MM.1S (cell line): ENCODE results near the gene OR52H1.

Source experiments
- EZH2 ChIP-seq: fragments of 300-600 bp; sonication (generic); optimal IDR thresholded peaks from 2 replicates; pipeline ENCODE3; 2017; ENCODE audit warnings: low read depth, mild to moderate bottlenecking, antibody characterized with exemption, low read length, mixed read lengths
- EZH2phosphoT487 ChIP-seq: fragments of 300-600 bp; sonication (generic); IDR thresholded peaks from 2 replicates; pipeline ENCODE4 v1.6.1; 2018; ENCODE audit warnings: antibody characterized with exemption, low read length
- TF ChIP-seq, protein P1 (sequence below): fragments of 300-600 bp; sonication (generic); IDR thresholded peaks from 2 replicates; pipeline ENCODE4 v1.5.1; 2016; ENCODE audit warnings: antibody characterized with exemption, low read length, mixed read lengths

DNA sequence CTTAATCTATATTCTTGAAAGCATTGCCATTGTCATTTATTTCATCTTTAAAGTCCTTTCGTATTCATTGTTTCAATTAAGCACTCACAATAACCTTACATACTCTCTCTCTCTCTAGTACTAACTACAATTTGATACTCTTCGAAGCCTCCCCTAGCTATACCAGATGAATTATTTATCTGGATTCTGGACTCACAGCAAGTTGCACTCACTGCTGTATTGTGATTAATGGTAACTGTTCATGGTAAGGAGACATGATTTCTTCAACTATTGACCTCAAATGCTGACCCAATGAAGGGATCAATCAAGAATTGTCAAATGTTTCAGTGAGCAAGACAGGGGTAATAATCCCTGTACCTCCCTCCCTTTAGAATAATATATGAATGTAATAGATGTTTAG, 26.3 kb upstream of the OR52H1 start:
- TF ChIP-seq, protein P1, sequence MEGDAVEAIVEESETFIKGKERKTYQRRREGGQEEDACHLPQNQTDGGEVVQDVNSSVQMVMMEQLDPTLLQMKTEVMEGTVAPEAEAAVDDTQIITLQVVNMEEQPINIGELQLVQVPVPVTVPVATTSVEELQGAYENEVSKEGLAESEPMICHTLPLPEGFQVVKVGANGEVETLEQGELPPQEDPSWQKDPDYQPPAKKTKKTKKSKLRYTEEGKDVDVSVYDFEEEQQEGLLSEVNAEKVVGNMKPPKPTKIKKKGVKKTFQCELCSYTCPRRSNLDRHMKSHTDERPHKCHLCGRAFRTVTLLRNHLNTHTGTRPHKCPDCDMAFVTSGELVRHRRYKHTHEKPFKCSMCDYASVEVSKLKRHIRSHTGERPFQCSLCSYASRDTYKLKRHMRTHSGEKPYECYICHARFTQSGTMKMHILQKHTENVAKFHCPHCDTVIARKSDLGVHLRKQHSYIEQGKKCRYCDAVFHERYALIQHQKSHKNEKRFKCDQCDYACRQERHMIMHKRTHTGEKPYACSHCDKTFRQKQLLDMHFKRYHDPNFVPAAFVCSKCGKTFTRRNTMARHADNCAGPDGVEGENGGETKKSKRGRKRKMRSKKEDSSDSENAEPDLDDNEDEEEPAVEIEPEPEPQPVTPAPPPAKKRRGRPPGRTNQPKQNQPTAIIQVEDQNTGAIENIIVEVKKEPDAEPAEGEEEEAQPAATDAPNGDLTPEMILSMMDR = no peak
- TF ChIP-seq EZH2 = no peak
- TF ChIP-seq EZH2phosphoT487 = no peak
